HFF-Myc (cell line): Measurements from ENCODE around the gene STON2.

Source experiments
- DNase-seq: peaks from one replicate; pipeline ENCODE4 v3.0.0-alpha.2; 2011; ENCODE audit warnings: low read depth; ENCODE audit errors: extremely low read depth
- H3K4me3 ChIP-seq: replicated peaks from 2 replicates; pipeline ENCODE4 v1.5.1; 2011; ENCODE audit warnings: low read depth, mild to moderate bottlenecking, control low read depth, low read length
- CTCF ChIP-seq: IDR thresholded peaks from 2 replicates; pipeline ENCODE4 v1.5.1; 2012; ENCODE audit warnings: mild to moderate bottlenecking, low read depth, low read length, control low read depth; ENCODE audit errors: missing control alignments

The STON2 gene

GRCh38 chr14:81414123-81414522, 14.0 kb upstream of the STON2 start:
- DNase-seq: no peak
- TF ChIP-seq CTCF: no peak
- H3K4me3 ChIP-seq: no peak overlapping the region

GRCh38 chr14:81412779-81413178, 12.7 kb upstream of the STON2 start:
- no peak for DNase-seq
- H3K4me3 ChIP-seq: no peak overlapping the region
- TF ChIP-seq CTCF: no peak

- DNase-seq: no peak
- TF ChIP-seq CTCF: no peak
- H3K4me3 ChIP-seq: no peak overlapping the region
Measured at GRCh38 chr14:81408595-81408994, 8.5 kb upstream of the STON2 start.

- TF ChIP-seq CTCF: no peak
- H3K4me3 ChIP-seq: no peak overlapping the region
- DNase-seq: no peak
Measured at GRCh38 chr14:81406863-81407262, 6.7 kb upstream of the STON2 start.

- no peak overlapping the region for H3K4me3 ChIP-seq
- no peak for TF ChIP-seq CTCF
- DNase-seq: no peak
Measured at GRCh38 chr14:81402123-81402495, 2.0 kb upstream of the STON2 start.

- TF ChIP-seq CTCF: no peak
- DNase-seq: peak; percentile 63
- no peak overlapping the region for H3K4me3 ChIP-seq
Measured at GRCh38 chr14:81401420-81402122, 1.4 kb upstream of the STON2 start.

- no peak overlapping the region for H3K4me3 ChIP-seq
- no peak for TF ChIP-seq CTCF
- DNase-seq: peak; percentile 73
Measured at GRCh38 chr14:81400852-81401251, 728 bp upstream of the STON2 start.
